ENCODE results near the gene EPHB2.
A peak's percentile ranks its signal among the peaks of the same experiment; 100 is the strongest.
"Not testable (repeated sequence)": the region's sequence is repeated elsewhere in the genome, so short reads cannot be mapped to it uniquely, and the experiment has no call there.

Gene EPHB2

GRCh38 chr1:22691031-22691753 lies 19.4 kb upstream of the EPHB2 start:
- DNase-seq = peak; percentile 17

GRCh38 chr1:22694172-22694571 lies 16.5 kb upstream of the EPHB2 start:
- DNase-seq = no peak

DNA sequence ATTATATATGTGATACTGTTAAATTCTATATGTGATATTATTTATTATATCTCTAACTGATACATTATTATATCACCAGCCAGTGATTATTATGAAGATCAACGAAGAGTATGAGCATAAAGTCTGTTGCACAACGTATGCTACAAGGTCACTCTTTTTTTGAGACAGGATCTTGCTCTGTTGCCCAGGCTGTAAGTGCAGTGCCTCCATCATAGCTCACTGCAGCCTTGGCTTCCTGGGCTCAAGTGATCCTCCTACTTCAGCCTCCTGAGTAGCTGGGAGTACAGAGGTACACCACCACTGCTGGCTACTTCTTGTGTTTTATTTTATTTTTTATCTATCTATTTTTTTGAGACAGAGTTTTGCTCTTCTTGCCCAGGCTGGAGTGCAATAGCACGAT lies 14.0 kb upstream of the EPHB2 start:
- no peak for DNase-seq

DNA sequence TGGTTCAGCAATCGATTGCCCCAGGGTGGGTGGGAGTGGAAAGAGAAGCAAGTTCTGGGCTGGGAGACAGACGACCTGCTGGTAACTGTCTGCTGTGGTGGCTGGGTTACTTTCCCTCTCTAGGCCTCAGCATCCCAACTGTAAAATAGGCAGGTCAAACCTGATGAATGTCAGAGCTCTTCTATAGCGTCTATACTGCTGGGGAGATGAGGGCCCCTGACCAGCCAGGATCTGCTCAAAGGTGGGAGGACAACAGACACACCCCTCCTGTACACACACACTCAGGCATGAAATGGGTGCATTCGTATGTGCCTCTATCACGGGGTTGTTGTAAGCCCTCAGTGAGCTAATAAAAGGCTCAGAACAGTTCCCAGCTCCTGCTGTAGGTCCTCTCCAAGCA lies 12.7 kb upstream of the EPHB2 start:
- DNase-seq = no peak

DNA sequence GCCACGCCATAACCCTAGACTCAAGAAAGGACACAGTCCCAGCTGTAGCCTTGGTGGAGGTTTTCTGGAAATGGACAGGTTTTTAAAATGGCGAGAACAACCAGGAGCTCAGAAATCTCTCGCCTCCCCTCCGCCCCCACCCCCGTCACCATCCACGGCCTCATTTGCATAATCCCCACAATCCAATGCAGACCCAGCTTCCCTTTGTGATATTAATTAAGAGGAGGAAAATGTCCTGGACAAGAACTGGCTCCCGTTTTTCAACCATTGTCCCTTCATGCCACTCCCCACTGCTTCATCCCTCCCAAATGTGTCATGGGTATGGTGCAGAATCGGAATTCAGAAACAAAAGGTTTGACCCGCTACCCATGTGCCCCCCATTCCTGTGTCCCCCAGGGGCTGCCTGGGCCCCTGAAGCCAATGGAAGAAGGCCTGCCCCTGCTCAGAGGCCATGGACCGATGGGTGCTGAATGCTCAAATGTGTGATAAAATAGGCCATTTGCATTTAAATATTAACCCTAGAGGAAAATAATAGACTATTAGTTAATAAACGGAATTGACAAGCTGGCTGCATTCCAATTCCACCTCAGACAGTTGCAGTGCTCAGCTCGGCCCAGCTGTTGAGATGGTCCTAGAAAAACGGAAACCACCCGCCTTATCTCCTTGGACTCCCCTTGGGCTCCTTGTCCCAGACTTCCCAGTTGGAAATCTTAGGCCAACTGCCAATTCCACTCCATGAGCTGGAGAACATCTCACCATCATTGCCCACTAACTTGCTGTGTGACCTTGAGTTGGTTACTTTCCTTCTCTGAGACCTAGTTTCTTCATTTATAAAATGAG lies 10.7 kb upstream of the EPHB2 start:
- no peak for DNase-seq

- no peak for DNase-seq
Observed at GRCh38 chr1:22702296-22703085, 8.1 kb upstream of the EPHB2 start.

DNA sequence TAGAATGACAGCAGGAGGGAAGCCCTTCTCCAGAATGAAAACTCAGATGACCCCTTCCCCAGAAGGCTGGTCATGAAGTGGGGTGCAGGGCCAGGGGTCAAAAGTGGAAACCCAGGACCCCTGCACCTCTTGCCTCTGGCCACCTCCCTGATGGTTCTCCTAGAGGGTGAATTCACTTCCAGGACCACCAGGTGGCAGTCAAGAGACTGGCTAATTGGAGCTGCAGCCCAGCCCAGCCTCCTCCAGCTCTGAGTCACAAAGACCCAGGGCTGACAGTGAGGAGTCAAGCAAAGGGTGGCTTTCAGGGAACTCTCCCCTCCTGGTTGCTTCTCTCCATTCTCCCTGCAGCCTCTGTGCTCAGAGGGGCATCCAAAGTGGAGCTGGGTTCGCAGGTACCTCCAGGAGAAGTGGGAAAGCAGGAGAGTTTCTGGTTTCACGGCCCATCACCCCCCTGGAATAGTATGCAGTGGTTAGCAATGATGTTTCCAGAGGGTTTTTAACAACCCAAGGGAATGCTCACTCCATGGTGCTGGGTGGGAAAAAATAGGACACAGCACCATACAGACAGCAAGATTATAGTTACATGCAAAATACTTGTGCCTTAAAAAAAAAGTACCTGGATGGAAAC lies 6.1 kb upstream of the EPHB2 start:
- DNase-seq = peak; percentile 83

- DNase-seq = no peak
Observed at GRCh38 chr1:22705586-22705985, 5.1 kb upstream of the EPHB2 start.

- not testable (repeated sequence) for DNase-seq
Observed at GRCh38 chr1:22706100-22706499, 4.5 kb upstream of the EPHB2 start.

- DNase-seq = no peak
Observed at GRCh38 chr1:22708777-22709176, 1.9 kb upstream of the EPHB2 start.

- DNase-seq = no peak
Observed at GRCh38 chr1:22709227-22709626, 1.4 kb upstream of the EPHB2 start.

- peak; percentile 84 for DNase-seq
Observed at GRCh38 chr1:22709891-22710700, 543 bp upstream of the EPHB2 start.

DNA sequence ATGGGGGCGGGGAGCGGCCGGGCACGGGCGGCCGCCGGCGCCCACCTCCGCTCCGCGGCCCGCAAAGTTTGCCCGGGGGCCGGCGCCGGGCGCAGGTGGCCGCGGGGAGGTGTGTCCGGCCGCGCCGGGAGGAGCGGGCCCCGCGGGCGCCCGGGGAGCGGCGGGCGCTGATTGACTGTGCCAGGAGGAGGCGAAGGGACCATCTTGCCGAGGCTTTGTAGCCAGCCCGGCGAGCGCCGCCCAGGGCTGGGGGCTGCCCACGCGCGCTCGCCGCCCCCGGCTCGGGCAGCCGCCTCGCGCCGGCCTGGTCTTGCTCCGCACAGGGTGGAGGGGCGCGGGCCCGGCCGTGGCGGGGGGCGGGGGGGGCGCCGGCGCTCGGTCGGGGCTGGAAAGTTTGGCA lies 432 bp downstream of the EPHB2 start:
- DNase-seq = no peak

- no peak for DNase-seq
Observed at GRCh38 chr1:22711591-22712501, 1.2 kb downstream of the EPHB2 start.

DNA sequence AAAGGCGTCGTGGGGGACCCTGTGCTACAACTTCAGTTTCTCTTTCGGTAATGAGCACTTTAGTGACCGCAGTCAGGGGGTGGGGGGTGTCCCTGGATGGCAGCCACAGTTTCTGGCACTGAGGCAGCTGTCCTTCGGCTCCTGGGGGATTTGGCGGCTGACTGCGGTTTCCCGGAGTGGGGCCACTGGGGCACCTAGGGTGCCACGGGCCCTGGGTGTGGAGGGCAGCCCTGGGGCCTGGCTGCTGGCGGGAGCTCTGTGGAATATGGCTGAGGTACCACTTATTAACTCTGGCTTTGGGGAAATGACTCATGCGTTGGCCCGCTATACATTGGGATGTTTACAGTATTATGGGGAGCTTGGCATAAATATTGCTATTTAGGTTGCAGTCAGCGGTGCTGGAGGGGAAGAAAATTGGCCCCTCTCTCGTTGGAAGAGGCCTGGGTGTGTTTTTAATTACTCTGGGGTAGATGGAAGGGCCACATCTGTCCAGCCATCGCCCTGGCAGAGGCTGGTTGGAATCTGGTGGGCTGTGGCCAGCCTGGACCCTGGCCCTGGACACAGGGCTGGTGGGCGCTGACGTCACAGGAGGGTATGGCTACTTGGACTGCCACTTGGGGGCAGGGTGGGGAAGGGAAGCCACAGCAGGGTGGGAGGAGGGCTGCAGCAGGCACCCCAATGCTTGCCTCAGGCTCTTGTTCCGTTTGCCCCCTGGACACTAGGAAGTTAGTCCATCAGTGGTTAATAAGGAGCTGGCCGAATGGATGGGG lies 2.0 kb downstream of the EPHB2 start:
- peak; percentile 61 for DNase-seq

DNA sequence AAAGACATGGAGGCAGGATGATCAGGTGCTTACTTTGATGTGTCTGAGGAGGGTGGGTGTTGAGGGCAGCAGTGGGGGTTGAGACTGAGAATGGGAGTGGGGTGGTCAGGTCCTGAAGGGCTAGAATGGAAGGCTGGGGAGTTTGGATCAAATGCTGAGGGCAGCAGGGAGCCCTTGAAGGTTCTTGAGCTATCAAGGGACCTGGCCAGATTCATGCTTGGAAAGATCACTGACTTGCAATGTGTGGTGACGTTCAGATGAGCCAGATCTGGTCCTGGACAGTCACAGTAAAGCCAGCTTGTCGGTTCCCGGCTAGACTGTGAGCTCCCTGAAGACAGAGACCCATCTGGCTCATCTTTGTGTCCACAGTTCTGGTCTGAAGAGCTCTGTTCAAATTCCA lies 3.8 kb downstream of the EPHB2 start:
- no peak for DNase-seq

GRCh38 chr1:22717037-22717760 lies 6.6 kb downstream of the EPHB2 start:
- DNase-seq = no peak

- no peak for DNase-seq
Observed at GRCh38 chr1:22721122-22721873, 10.7 kb downstream of the EPHB2 start.
